ENCODE measurements around the gene RDH14. TPM values are rescaled to one million over a fixed set of nuclear protein-coding genes. Genes with fewer than 3 reads are reported as not detected.

Gene RDH14
- total RNA-seq, 1 donor = 21.7 TPM

DNA sequence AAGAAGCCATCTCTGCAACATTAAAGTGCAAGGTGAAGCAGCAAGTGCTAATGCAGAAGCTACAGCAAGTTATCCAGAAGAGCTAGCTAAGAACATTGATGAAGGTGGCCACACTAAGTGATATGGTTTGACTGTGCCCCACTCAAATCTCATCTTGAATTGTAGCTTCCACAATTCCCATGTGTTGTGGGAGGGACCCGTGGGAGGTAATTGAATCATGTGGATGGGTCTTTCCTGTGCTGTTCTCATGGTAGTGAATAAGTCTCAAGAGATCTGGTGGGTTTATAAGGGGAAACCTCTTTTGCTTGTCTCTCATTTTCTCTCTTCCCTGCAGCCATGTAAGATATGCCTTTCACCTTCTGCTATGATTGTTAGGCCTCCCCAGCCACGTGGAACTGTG is 11.4 kb downstream of the RDH14 start:
- H3K27me3 ChIP-seq (ENCODE audit: insufficient read depth, low read length) = no peaks in the 10 kb centered on the region
- H3K4me1 ChIP-seq (ENCODE audit: insufficient read depth, low read length) = peaks cover 4% of the 10 kb centered on the region
- H3K4me3 ChIP-seq (ENCODE audit: low read length) = no peak overlapping the region
- no peaks in the 10 kb centered on the region for H3K9me3 ChIP-seq (ENCODE audit: low read depth, low read length)

DNA sequence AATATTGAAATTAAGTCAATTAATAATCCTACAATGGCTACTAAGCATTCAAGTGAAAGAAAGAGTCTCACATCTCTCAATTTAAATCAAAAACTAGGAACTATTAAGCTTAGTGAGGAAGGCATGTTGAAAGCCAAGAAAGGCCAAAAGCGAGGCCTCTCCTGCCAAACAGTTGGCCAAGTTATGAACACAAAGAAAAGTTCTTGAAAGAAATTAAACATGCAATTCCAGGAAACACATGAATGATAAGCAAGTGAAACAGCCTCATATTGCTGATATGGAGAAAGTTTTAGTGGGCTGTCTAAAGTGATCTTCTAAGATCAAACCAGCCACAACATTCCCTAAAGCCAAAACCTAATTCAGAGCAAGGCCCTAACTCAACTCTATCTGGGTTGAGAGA is 11.8 kb downstream of the RDH14 start:
- Histone ChIP-seq H3K27me3 (ENCODE audit: insufficient read depth, low read length) (no peaks in the 10 kb centered on the region), H3K9me3 (ENCODE audit: low read depth, low read length) (no peaks in the 10 kb centered on the region), H3K4me1 (ENCODE audit: insufficient read depth, low read length) (peaks cover 4% of the 10 kb centered on the region), H3K4me3 (ENCODE audit: low read length) (no peak overlapping the region)

DNA sequence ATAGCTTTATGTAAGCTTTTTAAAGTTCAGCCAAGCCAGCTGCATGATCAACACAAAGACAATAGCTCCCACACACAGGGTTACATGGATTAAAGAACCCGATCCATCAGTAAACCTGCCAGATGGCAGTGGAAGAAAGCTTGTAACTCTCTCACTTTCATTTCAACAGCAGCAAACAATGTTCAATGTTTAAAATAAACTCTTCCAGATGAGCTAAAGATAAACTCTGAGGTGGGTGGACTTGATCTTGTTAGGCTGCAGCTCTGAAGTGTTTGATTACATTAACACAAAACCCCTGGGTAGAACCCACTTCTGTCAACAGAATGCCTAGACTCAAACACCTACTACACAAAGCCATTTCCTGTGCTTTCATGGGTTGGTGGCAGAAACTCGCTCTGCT is 13.9 kb downstream of the RDH14 start:
- Histone ChIP-seq H3K4me3 (ENCODE audit: low read length) (no peak overlapping the region), H3K9me3 (ENCODE audit: low read depth, low read length) (no peaks in the 10 kb centered on the region), H3K27me3 (ENCODE audit: insufficient read depth, low read length) (no peaks in the 10 kb centered on the region), H3K4me1 (ENCODE audit: insufficient read depth, low read length) (peaks cover 4% of the 10 kb centered on the region)

DNA sequence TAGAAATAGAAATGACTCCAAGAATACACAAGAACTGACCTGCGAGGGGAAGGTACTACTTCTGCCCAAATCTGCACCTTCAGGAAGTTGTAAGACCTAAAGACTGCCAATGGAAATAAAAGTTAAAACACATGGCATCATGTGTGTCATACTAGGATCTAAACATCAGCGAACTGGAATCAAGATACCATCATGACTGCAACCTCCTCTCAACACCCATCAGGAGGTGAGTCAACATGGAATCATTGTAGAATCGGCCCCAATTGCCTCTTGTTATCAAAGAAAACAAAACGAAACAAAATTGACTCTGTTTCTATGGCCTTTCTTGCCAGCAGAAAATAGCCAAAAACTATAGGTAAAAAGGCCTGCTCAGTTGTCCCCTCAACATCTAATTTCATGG is 15.1 kb downstream of the RDH14 start:
- H3K4me1 ChIP-seq (ENCODE audit: insufficient read depth, low read length) = peaks cover 4% of the 10 kb centered on the region
- no peaks in the 10 kb centered on the region for H3K27me3 ChIP-seq (ENCODE audit: insufficient read depth, low read length)
- H3K4me3 ChIP-seq (ENCODE audit: low read length) = no peak overlapping the region
- H3K9me3 ChIP-seq (ENCODE audit: low read depth, low read length) = peaks cover 6% of the 10 kb centered on the region

DNA sequence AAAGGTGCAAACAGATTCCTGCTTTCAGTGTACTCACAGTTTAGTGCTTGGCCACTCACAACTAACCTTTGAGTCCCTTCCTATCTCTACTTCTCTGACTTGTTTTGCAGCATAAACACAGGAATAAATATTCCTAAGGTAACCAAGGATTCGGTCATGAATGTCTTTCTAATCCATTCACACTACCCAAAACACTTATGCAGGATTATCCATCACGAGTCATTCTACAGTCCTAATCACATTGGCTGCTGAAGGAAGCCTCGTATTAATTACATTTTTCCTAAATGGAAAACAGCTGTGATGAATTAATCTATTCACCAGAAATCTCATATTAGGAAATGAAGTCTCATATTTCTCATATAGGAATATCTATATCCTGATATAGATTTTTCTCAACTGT is 16.3 kb downstream of the RDH14 start:
- no peak overlapping the region for H3K4me3 ChIP-seq (ENCODE audit: low read length)
- H3K4me1 ChIP-seq (ENCODE audit: insufficient read depth, low read length) = peaks cover 4% of the 10 kb centered on the region
- H3K27me3 ChIP-seq (ENCODE audit: insufficient read depth, low read length) = no peaks in the 10 kb centered on the region
- H3K9me3 ChIP-seq (ENCODE audit: low read depth, low read length) = peaks cover 6% of the 10 kb centered on the region

DNA sequence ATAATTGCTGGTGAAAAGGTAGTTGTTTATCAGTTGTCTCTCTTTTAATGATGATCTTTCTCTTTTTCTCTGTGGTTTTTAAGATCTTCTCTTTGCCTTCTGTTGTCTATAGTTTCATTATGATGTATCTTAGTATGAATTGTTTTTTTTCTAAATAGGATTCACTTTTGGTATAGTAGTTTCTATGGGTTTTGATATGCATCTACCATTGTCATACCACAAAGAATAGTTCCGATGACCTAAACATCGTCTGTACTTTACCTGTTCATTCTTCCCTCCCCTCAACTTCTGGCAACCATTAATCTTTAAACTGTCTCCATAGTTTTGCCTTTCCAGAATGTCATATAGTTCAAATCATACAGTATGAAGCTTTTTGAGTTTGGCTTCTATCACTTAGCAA is 19.6 kb downstream of the RDH14 start:
- peaks cover 6% of the 10 kb centered on the region for H3K9me3 ChIP-seq (ENCODE audit: low read depth, low read length)
- no peaks in the 10 kb centered on the region for H3K4me1 ChIP-seq (ENCODE audit: insufficient read depth, low read length)
- no peak overlapping the region for H3K4me3 ChIP-seq (ENCODE audit: low read length)
- H3K27me3 ChIP-seq (ENCODE audit: insufficient read depth, low read length) = peaks cover 3% of the 10 kb centered on the region

DNA sequence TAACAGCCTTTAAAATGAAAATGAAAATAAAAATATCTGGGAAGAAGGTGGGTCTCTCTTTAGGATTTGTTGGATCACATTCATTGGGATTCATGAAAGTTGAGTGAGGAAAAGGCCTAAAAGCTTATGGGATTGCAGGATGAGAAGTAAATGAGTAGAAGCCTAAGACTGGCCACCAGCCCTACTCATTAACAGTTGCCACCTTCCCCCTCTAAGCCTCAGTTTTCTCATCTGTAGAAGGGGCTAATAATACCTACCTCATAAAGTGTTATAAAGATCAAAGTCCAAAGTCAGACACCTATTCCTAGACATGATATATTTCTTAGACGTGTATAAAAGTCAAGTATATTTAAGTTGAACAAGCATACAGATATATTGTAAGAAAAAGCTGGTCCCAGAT is 23.8 kb downstream of the RDH14 start:
- H3K9me3 ChIP-seq (ENCODE audit: low read depth, low read length) = peaks cover 6% of the 10 kb centered on the region
- H3K4me1 ChIP-seq (ENCODE audit: insufficient read depth, low read length) = no peaks in the 10 kb centered on the region

DNA sequence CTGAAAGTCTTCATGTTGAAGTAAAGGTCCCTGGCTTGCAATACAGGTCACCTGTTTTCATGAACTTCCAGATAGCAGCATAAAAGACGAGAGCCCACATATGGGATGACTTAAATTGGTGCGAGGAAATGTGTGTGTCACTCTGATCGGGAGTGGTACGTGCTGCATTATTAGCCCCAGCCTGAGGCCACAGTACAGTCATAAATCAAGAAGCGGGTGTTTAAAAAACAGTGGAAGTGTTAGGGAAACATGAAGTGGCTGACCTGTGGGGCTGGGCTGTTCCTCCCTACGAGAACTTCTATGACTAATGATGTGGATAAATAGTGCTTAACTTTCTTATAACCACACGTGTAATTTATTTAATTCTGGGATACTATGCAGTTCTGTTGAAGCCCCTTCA is 24.4 kb downstream of the RDH14 start:
- Histone ChIP-seq H3K9me3 (ENCODE audit: low read depth, low read length) (peaks cover 5% of the 10 kb centered on the region), H3K4me1 (ENCODE audit: insufficient read depth, low read length) (no peaks in the 10 kb centered on the region), H3K27me3 (ENCODE audit: insufficient read depth, low read length) (peaks cover 3% of the 10 kb centered on the region), H3K4me3 (ENCODE audit: low read length) (no peak overlapping the region)

More for the DNA sequence above, 23.8 kb downstream of the RDH14 start:
- Histone ChIP-seq H3K4me3 (ENCODE audit: low read length) (no peak overlapping the region), H3K27me3 (ENCODE audit: insufficient read depth, low read length) (peaks cover 3% of the 10 kb centered on the region)

DNA sequence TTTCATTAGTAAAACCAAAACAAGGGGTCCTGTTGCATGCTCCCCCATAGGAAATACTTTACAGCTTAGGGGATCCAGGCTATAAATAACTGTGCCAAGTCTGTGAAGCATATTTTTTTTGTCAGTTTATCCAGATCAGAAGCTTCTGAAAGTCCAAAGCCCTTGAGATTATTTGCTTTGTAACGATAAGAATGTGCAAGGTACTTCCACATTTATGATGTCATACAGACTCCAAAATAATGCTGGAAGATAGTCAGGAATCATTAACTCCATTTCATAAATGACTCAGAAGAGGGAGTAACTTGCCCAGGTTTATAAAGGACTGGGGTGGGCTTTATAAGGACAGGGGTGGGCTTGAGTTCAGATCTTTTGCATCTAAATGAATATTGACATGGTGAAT is 29.3 kb downstream of the RDH14 start:
- Histone ChIP-seq H3K4me1 (ENCODE audit: insufficient read depth, low read length) (no peaks in the 10 kb centered on the region), H3K27me3 (ENCODE audit: insufficient read depth, low read length) (peaks cover 2% of the 10 kb centered on the region)

DNA sequence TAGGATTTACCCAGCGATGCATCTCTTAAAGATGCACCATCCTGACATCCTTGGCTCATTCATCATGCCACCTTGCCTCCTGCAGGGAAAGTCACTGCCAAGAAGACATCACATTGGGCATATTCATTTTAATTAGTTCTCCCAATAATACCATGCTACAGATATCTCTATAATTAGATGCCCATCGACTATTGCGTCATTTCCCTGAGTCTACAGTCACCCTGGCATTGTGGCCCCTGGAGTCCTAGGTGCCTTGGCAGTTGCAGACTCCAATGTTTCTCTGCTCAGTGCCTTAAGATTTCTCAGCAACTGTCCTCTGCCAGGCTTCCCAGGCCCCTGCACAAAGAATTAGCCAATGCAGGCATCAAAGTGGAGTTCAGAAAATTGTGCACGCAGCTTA is 32.6 kb downstream of the RDH14 start:
- Histone ChIP-seq H3K9me3 (ENCODE audit: low read depth, low read length) (no peaks in the 10 kb centered on the region), H3K4me1 (ENCODE audit: insufficient read depth, low read length) (no peaks in the 10 kb centered on the region), H3K4me3 (ENCODE audit: low read length) (no peak overlapping the region), H3K27me3 (ENCODE audit: insufficient read depth, low read length) (no peaks in the 10 kb centered on the region)

More for the DNA sequence above, 29.3 kb downstream of the RDH14 start:
- H3K9me3 ChIP-seq (ENCODE audit: low read depth, low read length) = no peaks in the 10 kb centered on the region
- H3K4me3 ChIP-seq (ENCODE audit: low read length) = no peak overlapping the region

DNA sequence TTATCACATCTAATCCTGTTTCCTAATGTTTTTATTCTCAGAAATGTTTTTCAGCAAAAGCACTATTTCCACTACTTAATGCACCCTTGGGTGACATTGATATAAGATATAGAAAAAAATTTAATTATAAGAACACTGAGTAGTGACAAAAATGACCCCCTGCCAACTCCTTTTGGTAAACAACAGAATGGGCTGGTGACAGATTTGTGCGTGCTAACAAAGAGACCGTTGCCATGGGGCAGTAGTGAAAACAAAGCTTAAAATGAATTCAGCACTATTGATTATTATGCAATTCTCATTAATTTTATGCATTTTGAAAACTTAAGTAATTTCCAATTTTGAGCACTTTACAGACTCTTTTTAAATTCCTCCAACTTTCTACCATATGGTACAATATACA is 33.1 kb downstream of the RDH14 start:
- H3K4me3 ChIP-seq (ENCODE audit: low read length) = no peak overlapping the region
- no peaks in the 10 kb centered on the region for H3K4me1 ChIP-seq (ENCODE audit: insufficient read depth, low read length)
- H3K27me3 ChIP-seq (ENCODE audit: insufficient read depth, low read length) = no peaks in the 10 kb centered on the region
- H3K9me3 ChIP-seq (ENCODE audit: low read depth, low read length) = no peaks in the 10 kb centered on the region

DNA sequence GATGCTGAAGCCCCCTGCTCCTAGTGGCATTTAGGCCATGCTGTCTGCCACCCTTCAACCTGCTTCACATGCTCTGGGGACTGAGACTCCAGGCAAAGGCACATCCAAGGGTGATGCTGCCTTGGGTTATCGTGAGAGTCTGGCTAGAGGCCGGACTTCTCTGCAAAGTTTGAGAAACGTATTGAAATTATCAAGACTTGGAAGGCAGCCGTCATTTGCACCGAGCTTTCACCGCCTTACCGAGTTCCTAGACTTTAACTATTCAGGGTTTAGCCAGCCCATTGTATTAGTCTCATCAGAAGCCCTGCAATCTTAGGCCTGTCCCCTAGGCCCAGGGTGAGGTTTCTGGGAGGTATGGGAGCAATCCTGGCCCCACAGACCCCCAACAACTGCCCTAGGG is 34.0 kb downstream of the RDH14 start:
- H3K27me3 ChIP-seq (ENCODE audit: insufficient read depth, low read length) = no peaks in the 10 kb centered on the region
- no peaks in the 10 kb centered on the region for H3K9me3 ChIP-seq (ENCODE audit: low read depth, low read length)
- H3K4me3 ChIP-seq (ENCODE audit: low read length) = no peak overlapping the region
- H3K4me1 ChIP-seq (ENCODE audit: insufficient read depth, low read length) = no peaks in the 10 kb centered on the region

DNA sequence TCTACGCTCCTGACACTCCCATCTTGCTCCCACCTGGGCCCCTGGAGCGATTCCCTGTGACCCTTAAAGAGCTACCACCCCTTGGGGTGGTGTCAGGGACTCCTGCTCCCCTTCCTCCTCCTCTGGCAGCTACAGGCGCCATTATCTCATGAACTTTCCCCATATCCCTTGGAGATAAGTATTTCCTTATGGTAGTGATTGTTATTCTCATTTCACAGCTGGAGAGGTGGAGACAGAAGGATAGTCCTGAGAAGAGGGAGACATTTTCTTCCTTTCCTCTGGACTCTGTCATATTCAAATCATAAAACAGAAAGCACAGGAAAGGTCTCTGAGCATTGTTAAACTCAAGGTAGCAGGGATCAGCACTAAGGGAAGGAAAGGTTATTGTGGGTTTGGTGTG is 34.6 kb downstream of the RDH14 start:
- no peaks in the 10 kb centered on the region for H3K9me3 ChIP-seq (ENCODE audit: low read depth, low read length)
- H3K4me3 ChIP-seq (ENCODE audit: low read length) = no peak overlapping the region
- no peaks in the 10 kb centered on the region for H3K27me3 ChIP-seq (ENCODE audit: insufficient read depth, low read length)
- H3K4me1 ChIP-seq (ENCODE audit: insufficient read depth, low read length) = no peaks in the 10 kb centered on the region

DNA sequence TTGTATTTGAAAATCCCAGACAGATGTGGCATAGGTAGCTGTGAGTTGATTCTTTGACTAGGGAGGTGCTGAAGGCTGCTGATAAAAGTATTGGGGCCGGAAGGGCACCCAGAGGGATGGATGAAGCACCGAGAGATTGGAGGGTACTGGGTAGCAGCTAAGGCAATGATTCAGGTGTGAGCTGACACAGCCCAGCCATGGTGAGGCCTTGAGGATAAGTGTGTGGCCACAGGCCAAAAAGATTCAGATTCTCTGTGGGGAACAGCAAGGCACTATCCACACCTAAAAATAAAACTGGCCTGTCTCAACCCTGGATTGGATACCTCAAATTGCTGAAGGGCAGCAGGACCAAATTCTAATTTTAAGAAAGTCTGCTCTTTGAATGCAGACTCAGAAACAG is 35.2 kb downstream of the RDH14 start:
- Histone ChIP-seq H3K27me3 (ENCODE audit: insufficient read depth, low read length) (no peaks in the 10 kb centered on the region), H3K4me1 (ENCODE audit: insufficient read depth, low read length) (no peaks in the 10 kb centered on the region), H3K4me3 (ENCODE audit: low read length) (no peak overlapping the region)

DNA sequence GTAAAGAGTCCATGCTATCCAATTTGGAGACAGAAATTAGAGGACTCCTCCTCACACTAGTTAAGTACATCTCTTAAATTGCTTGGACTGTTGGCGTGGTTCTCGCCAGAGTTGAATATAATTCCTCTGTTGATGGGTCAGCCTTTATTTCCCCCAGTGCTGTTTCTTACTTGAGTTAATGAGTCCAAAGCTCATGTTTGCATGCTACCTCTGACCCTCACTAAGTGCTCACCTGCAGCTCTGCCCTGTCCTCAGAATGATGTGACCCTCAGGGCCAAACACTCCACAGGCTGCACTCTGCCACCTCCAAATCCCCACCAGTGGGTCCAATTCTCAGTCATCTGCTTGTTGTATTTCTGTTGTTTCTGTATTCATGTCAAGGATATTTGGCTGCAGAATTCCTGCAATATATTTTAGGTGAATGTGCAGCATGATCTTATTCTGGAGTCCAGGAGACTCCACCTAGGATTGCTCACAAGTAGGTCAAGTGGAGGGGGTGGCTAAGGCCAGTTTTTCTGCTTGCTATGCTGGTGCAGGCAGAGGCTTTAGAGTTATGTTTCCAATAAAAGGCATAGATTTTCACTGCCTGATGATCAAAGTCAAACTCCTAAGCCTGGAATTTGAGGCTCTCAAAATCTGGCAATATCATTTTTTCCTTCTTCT is 37.8 kb downstream of the RDH14 start:
- no peak overlapping the region for H3K4me3 ChIP-seq (ENCODE audit: low read length)
- H3K4me1 ChIP-seq (ENCODE audit: insufficient read depth, low read length) = no peaks in the 10 kb centered on the region
- no peaks in the 10 kb centered on the region for H3K9me3 ChIP-seq (ENCODE audit: low read depth, low read length)
- H3K27me3 ChIP-seq (ENCODE audit: insufficient read depth, low read length) = no peaks in the 10 kb centered on the region

More for the DNA sequence above, 35.2 kb downstream of the RDH14 start:
- H3K9me3 ChIP-seq (ENCODE audit: low read depth, low read length) = no peaks in the 10 kb centered on the region

Measured in mononuclear cell (primary cell).